Thyroid gland (tissue), 4 donors: ENCODE data around the gene ITPKB.
"Not testable (repeated sequence)": the region's sequence is repeated elsewhere in the genome, so short reads cannot be mapped to it uniquely, and the experiment has no call there.

ENCODE experiments used
- POLR2A ChIP-seq, 2 donors: fragments of 450-650 bp; IDR thresholded peaks; one replicate each; pipeline ENCODE4 v1.6.1; 2017; ENCODE audit warnings: antibody characterized with exemption in 2 of 2, mild to moderate bottlenecking in 2 of 2, moderate library complexity in 1 of 2
- TF ChIP-seq, protein P1 (sequence below), 6 experiments: fragments of 200-600 bp in 3 of 6; fragments of 450-650 bp in 3 of 6; sonication (generic) in 3 of 6; IDR thresholded peaks; one replicate each; pipeline ENCODE4 v1.5.1; 2016 to 2019; ENCODE audit warnings: antibody characterized with exemption in 6 of 6, mild to moderate bottlenecking in 2 of 6, inconsistent platforms in 1 of 6, moderate library complexity in 1 of 6

DNA sequence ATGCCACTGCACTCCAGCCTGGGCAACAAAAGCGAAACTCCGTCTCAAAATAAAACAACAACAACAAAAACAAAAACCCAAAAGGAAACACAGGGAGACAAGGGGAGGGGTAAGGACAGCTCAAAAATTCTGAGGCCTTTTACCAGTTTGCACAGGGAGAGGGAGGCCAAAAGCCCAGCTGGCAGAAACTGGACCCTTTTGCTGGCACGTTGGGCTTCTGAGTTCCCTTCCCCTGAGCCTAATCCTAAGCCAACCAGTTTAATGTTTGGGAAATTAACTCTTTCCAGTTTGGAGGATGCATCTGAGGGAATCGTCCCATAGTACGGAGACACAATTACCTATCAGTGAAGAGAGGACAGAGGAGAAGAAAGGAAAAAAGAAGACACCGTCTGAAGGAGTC lies 127.1 kb downstream of the ITPKB start:
- TF ChIP-seq, protein P1, sequence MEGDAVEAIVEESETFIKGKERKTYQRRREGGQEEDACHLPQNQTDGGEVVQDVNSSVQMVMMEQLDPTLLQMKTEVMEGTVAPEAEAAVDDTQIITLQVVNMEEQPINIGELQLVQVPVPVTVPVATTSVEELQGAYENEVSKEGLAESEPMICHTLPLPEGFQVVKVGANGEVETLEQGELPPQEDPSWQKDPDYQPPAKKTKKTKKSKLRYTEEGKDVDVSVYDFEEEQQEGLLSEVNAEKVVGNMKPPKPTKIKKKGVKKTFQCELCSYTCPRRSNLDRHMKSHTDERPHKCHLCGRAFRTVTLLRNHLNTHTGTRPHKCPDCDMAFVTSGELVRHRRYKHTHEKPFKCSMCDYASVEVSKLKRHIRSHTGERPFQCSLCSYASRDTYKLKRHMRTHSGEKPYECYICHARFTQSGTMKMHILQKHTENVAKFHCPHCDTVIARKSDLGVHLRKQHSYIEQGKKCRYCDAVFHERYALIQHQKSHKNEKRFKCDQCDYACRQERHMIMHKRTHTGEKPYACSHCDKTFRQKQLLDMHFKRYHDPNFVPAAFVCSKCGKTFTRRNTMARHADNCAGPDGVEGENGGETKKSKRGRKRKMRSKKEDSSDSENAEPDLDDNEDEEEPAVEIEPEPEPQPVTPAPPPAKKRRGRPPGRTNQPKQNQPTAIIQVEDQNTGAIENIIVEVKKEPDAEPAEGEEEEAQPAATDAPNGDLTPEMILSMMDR (IDR thresholded peaks at IDR 0.05): not testable (repeated sequence)
- not testable (repeated sequence) for TF ChIP-seq POLR2A (IDR thresholded peaks at IDR 0.05)
